HepG2 (cell line): ENCODE results near the gene ELOVL5.
A peak's percentile ranks its signal among the peaks of the same experiment; 100 is the strongest.

ENCODE experiments used
- CEBPB ChIP-seq: IDR thresholded peaks from 2 replicates; pipeline ENCODE4 v1.6.1; 2011; ENCODE audit warnings: low read depth, low read length, improper control_type of control experiment, borderline replicate concordance
- CTCF ChIP-seq: sonication (generic); formaldehyde crosslinking; IDR thresholded peaks from 2 replicates; pipeline ENCODE4 v1.5.0; 2020; ENCODE audit warnings: mild to moderate bottlenecking, missing genetic modification reagents, moderate library complexity
- ZNF230 ChIP-seq: sonication (generic); formaldehyde crosslinking; IDR thresholded peaks from 2 replicates; pipeline ENCODE4 v1.4.0; 2020; ENCODE audit warnings: mild to moderate bottlenecking, missing genetic modification reagents

DNA sequence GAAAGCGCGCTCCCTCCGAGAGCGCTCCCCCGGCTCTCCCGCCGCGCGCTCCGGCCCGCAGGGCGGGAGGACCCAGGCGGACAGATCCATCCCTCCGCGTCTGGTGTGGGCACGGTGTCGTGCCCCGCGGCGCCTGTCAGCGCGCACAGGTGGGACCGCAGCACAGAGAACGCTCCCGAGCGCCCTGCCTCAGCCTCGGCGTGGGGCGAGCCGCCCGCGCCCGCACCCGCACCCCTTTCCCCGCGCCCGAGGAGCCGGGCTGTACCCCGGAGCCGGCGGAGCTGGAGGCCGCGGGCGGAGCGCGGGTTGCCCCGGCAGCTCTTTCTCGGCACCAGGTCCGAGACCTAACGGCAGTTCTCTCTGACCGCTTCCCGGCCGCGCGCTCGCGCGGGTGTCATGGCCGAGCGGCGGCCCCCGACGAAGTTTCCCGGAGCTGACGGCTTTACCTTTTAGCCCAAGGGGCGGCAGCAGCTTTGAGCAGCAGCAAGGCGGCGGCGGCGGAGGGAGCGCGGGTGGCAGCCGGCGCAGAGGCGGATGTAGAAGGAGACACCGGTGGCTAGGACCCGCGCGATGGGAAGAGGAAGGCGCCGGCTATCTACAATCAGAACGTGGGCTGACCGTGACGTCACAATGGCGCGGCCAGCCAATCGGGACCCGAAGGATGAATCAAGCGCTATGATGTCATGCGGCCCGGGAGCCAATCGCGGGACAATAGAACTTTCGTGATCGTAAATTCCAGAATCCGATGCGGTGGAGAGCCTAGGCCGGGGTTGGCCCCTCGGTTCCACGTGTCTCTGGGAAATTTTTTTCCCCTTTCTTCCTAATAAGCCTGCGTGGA lies at the start of gene ELOVL5:
- TF ChIP-seq CTCF (CRISPR knock-in tag) (no peak; the same call in 1 of the 2 replicates), ZNF230 (peak; percentile 37; the same call in 1 of the 2 replicates), CEBPB (no peak; the same call in 1 of the 2 replicates)
